Measurements from ENCODE around the gene OSTF1.

OSTF1 gene

GRCh38 chr9:75128535-75128934 lies 40.2 kb downstream of the OSTF1 start:
- DNase-seq = no peak

DNA sequence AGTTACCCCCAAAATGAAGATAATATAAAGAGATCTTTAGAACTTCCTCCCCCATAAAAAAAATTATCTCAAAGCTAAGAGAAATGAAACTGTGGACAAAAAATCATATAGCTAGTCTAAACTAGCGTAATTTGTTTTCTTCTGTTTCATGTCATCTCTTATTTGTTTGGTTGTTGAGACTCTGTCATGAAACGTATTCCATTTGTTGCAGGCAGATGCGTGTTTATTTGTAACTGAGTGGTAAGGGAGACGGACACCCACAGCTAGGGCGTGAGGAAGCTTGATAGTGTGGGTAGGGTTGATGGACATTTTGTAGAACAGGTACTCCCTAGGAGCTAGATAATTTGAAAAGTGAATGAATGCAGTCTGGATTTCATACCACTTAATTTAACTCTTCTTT lies 41.9 kb downstream of the OSTF1 start:
- DNase-seq = no peak

GRCh38 chr9:75130621-75131230 lies 42.4 kb downstream of the OSTF1 start:
- DNase-seq = no peak

GRCh38 chr9:75131700-75132099 lies 43.4 kb downstream of the OSTF1 start:
- no peak for DNase-seq

GRCh38 chr9:75132244-75132643 lies 43.9 kb downstream of the OSTF1 start:
- no peak for DNase-seq

- no peak for DNase-seq
Observed at GRCh38 chr9:75133396-75133795, 45.1 kb downstream of the OSTF1 start.

GRCh38 chr9:75134495-75134894 lies 46.2 kb downstream of the OSTF1 start:
- DNase-seq = no peak

DNA sequence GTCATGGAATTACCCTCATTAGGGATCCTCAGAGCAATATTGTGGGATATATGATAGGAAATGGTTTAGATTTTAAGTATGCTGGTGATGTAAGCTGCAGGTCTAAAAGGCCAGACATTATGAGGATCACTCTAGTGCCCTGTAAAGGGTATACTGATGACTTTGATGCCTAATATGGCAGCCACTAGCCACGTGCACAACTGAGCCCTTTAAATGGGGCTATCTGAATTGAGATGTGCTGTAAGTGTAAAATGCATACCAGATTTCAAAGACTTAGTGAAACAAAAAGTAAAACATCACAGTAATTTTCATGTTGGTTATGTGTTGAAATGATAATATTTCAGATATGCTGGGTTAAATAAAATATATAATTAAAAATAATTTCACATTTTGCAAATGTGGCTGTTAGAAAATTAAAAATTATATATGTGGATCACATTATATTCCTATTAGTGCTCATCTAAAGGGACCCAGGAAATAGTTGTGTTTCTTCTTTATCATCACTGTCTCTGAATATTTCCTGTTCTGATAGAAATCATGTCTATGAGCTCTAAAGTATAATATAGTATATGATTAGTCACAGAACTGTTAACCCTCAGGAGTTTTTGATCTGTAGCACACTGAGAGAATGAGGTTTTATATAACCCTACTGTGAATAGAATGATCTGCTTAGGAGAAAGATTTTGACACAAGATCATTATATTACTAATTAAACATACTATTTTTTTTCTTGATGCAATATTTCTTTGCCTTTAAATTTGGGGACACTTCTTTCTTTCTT lies 50.1 kb downstream of the OSTF1 start:
- no peak for DNase-seq

GRCh38 chr9:75139201-75139600 lies 50.9 kb downstream of the OSTF1 start:
- no peak for DNase-seq

- DNase-seq = no peak
Observed at GRCh38 chr9:75140261-75140660, 51.9 kb downstream of the OSTF1 start.

- DNase-seq = no peak
Observed at GRCh38 chr9:75142202-75142601, 53.9 kb downstream of the OSTF1 start.

DNA sequence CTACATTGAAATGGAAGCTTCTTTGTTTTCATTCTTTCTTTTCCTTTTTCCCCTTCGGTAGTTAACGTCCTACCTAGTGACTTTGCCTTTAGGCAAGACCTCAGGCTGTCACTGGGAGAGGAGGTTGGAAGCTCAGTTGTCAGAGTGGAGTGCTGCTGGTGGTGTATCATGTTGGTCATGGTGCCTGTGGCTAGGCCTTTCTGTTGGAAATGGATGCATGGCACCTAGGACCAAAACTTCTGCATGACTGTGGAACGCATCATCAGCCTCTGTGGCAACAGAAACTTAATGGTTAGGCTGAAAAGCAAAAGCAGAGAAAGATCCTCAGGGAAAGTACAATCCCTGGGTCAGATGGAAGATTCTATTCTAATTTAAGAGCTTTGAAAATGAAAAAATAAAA lies 57.9 kb downstream of the OSTF1 start:
- no peak for DNase-seq

- DNase-seq = no peak
Observed at GRCh38 chr9:75147638-75148037, 59.3 kb downstream of the OSTF1 start.

GRCh38 chr9:75148561-75148960 lies 60.2 kb downstream of the OSTF1 start:
- no peak for DNase-seq

- DNase-seq = no peak
Observed at GRCh38 chr9:75149841-75150241, 61.5 kb downstream of the OSTF1 start.

DNA sequence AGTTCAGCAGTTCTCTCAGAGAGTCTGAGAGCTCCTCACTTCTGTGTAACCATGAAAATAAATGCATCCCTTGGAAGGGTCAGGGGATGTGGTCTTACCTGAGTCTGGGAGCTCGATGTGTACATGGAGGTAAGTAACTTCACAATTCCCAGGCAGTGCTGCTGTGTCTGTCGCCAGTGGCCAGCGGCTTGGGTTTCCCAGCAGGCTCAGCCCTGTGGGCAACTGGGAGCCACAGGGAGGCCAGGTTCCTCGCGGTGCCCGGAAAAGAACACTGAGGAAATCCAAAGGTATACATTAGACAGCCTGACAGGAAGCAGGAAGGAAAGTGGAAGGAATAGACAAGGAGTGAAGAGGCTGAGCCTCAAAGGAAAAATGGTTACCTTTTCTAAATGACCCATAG lies 62.2 kb downstream of the OSTF1 start:
- no peak for DNase-seq

GRCh38 chr9:75152416-75152815 lies 64.1 kb downstream of the OSTF1 start:
- no peak for DNase-seq

DNA sequence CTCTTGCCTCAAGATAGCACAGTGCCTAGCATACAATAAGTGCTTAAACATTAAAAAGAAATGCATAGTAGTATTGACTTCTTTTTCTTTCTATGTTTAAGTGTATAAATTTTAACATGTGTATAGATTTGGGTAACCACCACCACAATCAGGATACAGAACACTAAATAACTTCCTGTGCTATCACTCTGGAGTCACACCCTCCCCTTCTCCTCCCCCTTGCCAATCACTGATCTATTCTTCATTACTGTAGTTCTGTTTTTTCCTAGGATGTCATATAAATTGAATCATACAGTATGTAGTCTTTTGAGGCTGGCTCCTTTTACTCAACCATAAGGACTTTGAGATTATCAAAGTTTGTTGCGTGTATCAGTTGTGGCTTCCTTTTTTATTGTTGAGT lies 68.5 kb downstream of the OSTF1 start:
- DNase-seq = no peak

DNA sequence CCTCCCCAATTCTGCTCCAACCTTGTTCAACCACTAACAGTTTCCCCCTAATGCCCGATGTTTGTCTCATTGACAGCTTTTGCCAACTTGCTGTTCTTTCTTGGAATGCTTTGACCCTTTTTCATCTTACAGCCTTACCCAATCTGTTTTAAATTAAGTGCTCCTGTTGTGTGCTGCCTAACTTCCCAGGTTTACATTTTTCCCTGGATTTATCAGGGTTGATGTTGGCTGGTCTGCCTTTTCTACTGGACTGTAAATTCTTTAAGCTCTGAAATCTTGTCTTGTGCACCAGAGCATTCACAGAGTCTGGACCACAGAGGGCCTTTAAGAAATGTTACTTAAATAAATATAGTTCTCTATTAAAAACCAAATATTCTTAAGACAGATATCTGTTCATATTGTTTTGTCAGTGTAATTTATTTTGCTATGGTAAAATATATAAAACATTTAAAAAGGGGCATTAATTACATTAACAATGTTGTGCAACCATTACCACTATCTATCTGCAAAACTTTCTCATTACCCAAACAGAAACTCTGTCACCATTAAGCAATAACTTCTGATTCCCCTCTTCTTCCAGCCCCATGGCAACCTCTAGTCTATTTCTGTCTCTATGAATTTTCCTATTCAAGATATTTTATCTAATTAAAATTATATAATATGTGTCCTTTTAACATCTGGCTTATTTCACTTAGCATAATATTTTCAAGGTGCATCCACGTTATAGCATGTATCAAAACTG lies 73.0 kb downstream of the OSTF1 start:
- no peak for DNase-seq

GRCh38 chr9:75163764-75164163 lies 75.5 kb downstream of the OSTF1 start:
- no peak for DNase-seq

DNA sequence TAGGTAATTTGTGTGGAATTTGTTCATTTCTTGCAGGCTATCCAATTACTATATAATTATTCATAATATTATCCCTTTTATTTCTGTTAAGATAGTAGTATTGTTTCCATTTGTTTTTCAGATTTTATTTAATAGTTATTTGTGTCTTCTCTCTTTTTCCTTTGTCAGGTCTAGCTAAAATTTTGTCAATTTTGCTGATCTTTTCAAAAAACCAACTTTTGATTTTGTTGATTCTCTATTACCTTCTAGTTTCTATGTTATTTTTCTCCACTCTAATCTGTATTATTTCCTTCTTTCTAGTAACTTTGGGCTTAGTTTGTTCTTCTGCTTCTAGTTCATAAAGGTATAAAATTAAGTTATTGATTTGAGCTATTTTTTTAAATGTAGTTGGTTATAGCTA lies 76.3 kb downstream of the OSTF1 start:
- DNase-seq = no peak

- no peak for DNase-seq
Observed at GRCh38 chr9:75167281-75167680, 79.0 kb downstream of the OSTF1 start.

- no peak for DNase-seq
Observed at GRCh38 chr9:75168270-75169178, 80.2 kb downstream of the OSTF1 start.
